Cardiac muscle cell (in vitro differentiated cells and primary cell): ENCODE measurements around the gene KLK1. TPM values are rescaled to one million over a fixed set of nuclear protein-coding genes. Genes with fewer than 3 reads are reported as not detected.

ENCODE experiments used
- DNase-seq, 2 donors: peaks; one replicate each; pipeline versions ENCODE4 v3.0.0 to v3.0.0-alpha.2; 2010 to 2017; ENCODE audit warnings: low read depth in 1 of 2, low spot score in 1 of 2
- H3K27ac ChIP-seq: fragments of 200-600 bp; sonication (generic); 2 replicates; pipeline ENCODE4 v1.5.1; 2016
- H3K27me3 ChIP-seq: fragments of 200-600 bp; sonication (generic); 2 replicates; pipeline ENCODE4 v1.6.0; 2016; ENCODE audit warnings: control low read depth
- H3K36me3 ChIP-seq: fragments of 200-600 bp; sonication (generic); 2 replicates; pipeline ENCODE4 v1.5.1; 2016; ENCODE audit warnings: control low read depth
- H3K4me1 ChIP-seq: fragments of 200-600 bp; sonication (generic); 2 replicates; pipeline ENCODE4 v1.8.1; 2017; ENCODE audit warnings: low read depth, mild to moderate bottlenecking, mixed run types
- H3K4me3 ChIP-seq: fragments of 200-600 bp; sonication (generic); 2 replicates; pipeline ENCODE4 v1.5.1; 2016; ENCODE audit warnings: mild to moderate bottlenecking
- H3K9me3 ChIP-seq: fragments of 200-600 bp; sonication (generic); 2 replicates; pipeline ENCODE4 v1.5.1; 2017; ENCODE audit warnings: low read depth, mild to moderate bottlenecking, control low read depth
- polyA plus RNA-seq: library from polyadenylated mRNA; unstranded; fragments of >200 nt; fragmentation: Nextera tagmentation; extraction: Ambion mirVana; gene quantifications from 2 replicates; pipeline ENCODE4 v1.2.1, GENCODE V29; 2016
- total RNA-seq: library from RNA; depleted of rRNA; stranded (reverse); fragments of >200 nt; gene quantifications from 2 replicates; pipeline ENCODE4 v1.2.3, GENCODE V29; 2016
- TF ChIP-seq, protein P1 (sequence below): IDR thresholded peaks from 2 replicates; pipeline ENCODE4 v1.5.1; 2012; ENCODE audit warnings: low read depth, mild to moderate bottlenecking, low read length

The KLK1 gene
- total and polyA plus RNA-seq, 2 experiments from 2014 or later, result not detected

DNA sequence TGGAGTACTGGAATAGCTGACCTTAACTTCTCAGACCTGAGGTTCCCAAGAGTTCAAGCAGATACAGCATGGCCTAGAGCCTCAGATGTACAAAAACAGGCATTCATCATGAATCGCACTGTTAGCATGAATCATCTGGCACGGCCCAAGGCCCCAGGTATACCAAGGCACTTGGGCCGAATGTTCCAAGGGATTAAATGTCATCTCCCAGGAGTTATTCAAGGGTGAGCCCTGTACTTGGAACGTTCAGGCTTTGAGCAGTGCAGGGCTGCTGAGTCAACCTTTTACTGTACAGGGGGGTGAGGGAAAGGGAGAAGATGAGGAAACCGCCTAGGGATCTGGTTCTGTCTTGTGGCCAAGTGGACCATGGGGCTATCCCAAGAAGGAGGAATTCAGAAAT is 37.4 kb upstream of the KLK1 start:
- no peak overlapping the region for H3K4me3 ChIP-seq
- H3K36me3 ChIP-seq, result no peaks in the 10 kb centered on the region
- no peaks in the 10 kb centered on the region for H3K4me1 ChIP-seq
- peaks cover 21% of the 10 kb centered on the region for H3K27me3 ChIP-seq
- TF ChIP-seq, protein P1, sequence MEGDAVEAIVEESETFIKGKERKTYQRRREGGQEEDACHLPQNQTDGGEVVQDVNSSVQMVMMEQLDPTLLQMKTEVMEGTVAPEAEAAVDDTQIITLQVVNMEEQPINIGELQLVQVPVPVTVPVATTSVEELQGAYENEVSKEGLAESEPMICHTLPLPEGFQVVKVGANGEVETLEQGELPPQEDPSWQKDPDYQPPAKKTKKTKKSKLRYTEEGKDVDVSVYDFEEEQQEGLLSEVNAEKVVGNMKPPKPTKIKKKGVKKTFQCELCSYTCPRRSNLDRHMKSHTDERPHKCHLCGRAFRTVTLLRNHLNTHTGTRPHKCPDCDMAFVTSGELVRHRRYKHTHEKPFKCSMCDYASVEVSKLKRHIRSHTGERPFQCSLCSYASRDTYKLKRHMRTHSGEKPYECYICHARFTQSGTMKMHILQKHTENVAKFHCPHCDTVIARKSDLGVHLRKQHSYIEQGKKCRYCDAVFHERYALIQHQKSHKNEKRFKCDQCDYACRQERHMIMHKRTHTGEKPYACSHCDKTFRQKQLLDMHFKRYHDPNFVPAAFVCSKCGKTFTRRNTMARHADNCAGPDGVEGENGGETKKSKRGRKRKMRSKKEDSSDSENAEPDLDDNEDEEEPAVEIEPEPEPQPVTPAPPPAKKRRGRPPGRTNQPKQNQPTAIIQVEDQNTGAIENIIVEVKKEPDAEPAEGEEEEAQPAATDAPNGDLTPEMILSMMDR, result no peak
- H3K9me3 ChIP-seq, result no peaks in the 10 kb centered on the region
- no peak for DNase-seq
- no peak overlapping the region for H3K27ac ChIP-seq

DNA sequence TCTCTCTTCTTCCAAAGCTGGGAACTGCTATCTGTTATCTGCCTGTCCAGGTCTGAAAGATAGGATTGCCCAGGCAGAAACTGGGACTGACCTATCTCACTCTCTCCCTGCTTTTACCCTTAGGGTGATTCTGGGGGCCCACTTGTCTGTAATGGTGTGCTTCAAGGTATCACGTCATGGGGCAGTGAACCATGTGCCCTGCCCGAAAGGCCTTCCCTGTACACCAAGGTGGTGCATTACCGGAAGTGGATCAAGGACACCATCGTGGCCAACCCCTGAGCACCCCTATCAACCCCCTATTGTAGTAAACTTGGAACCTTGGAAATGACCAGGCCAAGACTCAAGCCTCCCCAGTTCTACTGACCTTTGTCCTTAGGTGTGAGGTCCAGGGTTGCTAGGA is 36.3 kb upstream of the KLK1 start:
- Histone ChIP-seq H3K27ac (no peak overlapping the region), H3K36me3 (no peaks in the 10 kb centered on the region), H3K4me1 (no peaks in the 10 kb centered on the region), H3K4me3 (no peak overlapping the region), H3K27me3 (peaks cover 31% of the 10 kb centered on the region), H3K9me3 (no peaks in the 10 kb centered on the region)
- TF ChIP-seq, protein P1, result no peak
- no peak for DNase-seq

DNA sequence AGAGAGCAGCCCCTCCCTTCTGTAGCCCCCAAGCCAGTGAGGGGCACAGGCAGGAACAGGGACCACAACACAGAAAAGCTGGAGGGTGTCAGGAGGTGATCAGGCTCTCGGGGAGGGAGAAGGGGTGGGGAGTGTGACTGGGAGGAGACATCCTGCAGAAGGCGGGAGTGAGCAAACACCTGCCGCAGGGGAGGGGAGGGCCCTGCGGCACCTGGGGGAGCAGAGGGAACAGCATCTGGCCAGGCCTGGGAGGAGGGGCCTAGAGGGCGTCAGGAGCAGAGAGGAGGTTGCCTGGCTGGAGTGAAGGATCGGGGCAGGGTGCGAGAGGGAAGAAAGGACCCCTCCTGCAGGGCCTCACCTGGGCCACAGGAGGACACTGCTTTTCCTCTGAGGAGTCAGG is 35.3 kb upstream of the KLK1 start:
- DNase-seq, result no peak

DNA sequence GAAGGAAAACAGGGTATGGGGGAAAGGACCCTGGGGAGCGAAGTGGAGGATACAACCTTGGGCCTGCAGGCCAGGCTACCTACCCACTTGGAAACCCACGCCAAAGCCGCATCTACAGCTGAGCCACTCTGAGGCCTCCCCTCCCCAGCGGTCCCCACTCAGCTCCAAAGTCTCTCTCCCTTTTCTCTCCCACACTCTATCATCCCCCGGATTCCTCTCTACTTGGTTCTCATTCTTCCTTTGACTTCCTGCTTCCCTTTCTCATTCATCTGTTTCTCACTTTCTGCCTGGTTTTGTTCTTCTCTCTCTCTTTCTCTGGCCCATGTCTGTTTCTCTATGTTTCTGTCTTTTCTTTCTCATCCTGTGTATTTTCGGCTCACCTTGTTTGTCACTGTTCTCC is 33.8 kb upstream of the KLK1 start:
- Histone ChIP-seq H3K27me3 (peaks cover 31% of the 10 kb centered on the region), H3K9me3 (no peaks in the 10 kb centered on the region), H3K27ac (no peak overlapping the region), H3K36me3 (no peaks in the 10 kb centered on the region), H3K4me1 (no peaks in the 10 kb centered on the region), H3K4me3 (no peak overlapping the region)
- TF ChIP-seq, protein P1, result no peak
- DNase-seq, result no peak

More for the DNA sequence above, 35.3 kb upstream of the KLK1 start:
- TF ChIP-seq, protein P1, result no peak
- no peaks in the 10 kb centered on the region for H3K4me1 ChIP-seq
- no peaks in the 10 kb centered on the region for H3K36me3 ChIP-seq
- no peak overlapping the region for H3K27ac ChIP-seq
- no peaks in the 10 kb centered on the region for H3K9me3 ChIP-seq
- peaks cover 31% of the 10 kb centered on the region for H3K27me3 ChIP-seq
- no peak overlapping the region for H3K4me3 ChIP-seq

DNA sequence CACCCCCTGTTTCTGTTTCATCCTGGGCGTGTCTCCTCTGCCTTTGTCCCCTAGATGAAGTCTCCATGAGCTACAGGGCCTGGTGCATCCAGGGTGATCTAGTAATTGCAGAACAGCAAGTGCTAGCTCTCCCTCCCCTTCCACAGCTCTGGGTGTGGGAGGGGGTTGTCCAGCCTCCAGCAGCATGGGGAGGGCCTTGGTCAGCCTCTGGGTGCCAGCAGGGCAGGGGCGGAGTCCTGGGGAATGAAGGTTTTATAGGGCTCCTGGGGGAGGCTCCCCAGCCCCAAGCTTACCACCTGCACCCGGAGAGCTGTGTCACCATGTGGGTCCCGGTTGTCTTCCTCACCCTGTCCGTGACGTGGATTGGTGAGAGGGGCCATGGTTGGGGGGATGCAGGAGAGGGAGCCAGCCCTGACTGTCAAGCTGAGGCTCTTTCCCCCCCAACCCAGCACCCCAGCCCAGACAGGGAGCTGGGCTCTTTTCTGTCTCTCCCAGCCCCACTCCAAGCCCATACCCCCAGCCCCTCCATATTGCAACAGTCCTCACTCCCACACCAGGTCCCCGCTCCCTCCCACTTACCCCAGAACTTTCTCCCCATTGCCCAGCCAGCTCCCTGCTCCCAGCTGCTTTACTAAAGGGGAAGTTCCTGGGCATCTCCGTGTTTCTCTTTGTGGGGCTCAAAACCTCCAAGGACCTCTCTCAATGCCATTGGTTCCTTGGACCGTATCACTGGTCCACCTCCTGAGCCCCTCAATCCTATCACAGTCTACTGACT is 31.2 kb upstream of the KLK1 start, which contains the start of gene KLK3:
KLK3 (plus strand) TSS at position 280 of the 775 bp plus-strand sequence; CDS start at position 321, 41 bp downstream.
- peaks cover 35% of the 10 kb centered on the region for H3K27me3 ChIP-seq
- H3K27ac ChIP-seq, result no peak within 1 kb of the TSS
- H3K4me3 ChIP-seq, result no peak within 1 kb of the TSS
- no peak for DNase-seq
- TF ChIP-seq, protein P1, result no peak
- no peaks in the 10 kb centered on the region for H3K4me1 ChIP-seq
- no peaks in the 10 kb centered on the region for H3K9me3 ChIP-seq
- no peaks in the 10 kb centered on the region for H3K36me3 ChIP-seq
